Measurements from ENCODE around the gene GDF2. TPM values are rescaled to one million over a fixed set of nuclear protein-coding genes. Genes with fewer than 3 reads are reported as not detected.

GDF2 gene
- polyA plus RNA-seq, 1 experiment: not detected

DNA sequence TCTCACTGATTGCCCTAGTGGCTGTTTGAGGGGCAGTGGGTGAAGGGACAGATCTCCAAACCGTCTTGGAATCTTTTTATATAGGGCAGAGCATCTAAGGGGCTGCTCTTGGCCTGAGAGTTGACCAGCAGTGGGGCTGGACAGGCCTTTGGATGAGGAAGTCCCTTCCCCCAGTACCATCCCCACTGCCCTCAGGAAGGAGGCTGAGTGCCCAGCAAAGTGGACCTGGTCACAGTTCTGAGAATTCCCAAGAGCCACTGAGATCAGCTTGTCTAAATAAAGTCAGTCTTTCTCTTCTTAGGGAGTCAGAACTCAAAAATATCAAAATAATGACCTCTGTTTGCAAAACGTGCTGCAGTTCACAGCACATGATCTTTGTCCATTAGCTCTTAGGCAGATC lies 16.7 kb upstream of the GDF2 start:
- ChIA-PET CTCF (interaction anchor here (1.1 to 2.1 kb wide), 4 partner anchors 8 to 280 kb away, joined by 4 to 7 read pairs (median 4); no protein-coding TSS in a partner anchor), POLR2A (interaction anchor here (0.6 kb wide), 1 partner anchor 134 kb away, joined by 3 read pairs; no protein-coding TSS in a partner anchor)
- TF ChIP-seq CTCF (IDR thresholded peaks at IDR 0.05; ENCODE audit: insufficient read depth, low read depth, low read length): no peak
- H3K27me3 ChIP-seq (ENCODE audit: control insufficient read depth, insufficient read depth, low read length): peaks cover 5% of the 10 kb centered on the region
- no peak overlapping the region for H3K4me3 ChIP-seq (ENCODE audit: low read depth, low read length)
- DNase-seq (ENCODE audit: low read depth): no peak
- no peaks in the 10 kb centered on the region for H3K36me3 ChIP-seq (ENCODE audit: control insufficient read depth, insufficient read depth, low read length)

DNA sequence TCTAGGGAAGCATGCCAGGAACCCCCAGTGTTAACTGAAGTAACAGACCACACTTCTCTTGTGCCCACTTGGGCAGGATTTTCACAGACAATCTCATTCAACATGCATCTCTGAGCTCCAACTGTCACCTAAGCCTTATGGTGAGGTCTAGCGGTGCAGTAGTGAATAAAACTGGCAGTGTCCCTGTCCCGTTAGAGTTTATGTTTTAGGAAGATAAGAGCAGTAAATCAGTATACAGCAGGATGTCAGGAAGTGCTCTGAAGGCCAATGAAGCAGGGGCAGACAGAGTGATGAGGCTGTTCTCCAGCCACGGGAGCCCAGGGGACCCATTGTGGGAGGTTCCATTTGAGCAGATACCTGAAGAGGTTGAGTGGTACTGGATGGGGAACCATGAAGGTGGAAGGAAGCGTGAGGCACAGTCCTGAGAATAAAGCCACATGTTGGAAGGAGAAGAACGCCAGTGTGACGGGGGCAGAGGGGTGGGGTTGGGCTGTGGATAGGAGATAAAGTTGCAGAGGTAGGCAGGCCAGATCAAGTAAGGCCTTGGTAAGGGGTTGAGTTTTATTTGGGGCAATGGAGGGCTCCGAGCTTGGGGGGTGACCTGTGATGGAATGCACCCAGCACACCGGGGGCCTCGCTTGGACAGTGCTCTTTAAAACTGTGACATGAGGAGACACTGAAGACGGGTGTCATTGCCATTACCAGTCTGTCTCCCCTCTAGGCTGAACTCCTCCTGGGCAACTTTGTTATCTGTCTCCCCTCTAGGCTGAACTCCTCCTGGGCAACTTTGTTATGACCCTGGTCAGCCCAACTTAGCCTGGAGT lies 15.7 kb upstream of the GDF2 start:
- TF ChIP-seq CTCF (IDR thresholded peaks at IDR 0.05; ENCODE audit: insufficient read depth, low read depth, low read length): no peak
- DNase-seq (ENCODE audit: low read depth): no peak
- Histone ChIP-seq H3K4me3 (ENCODE audit: low read depth, low read length) (no peak overlapping the region), H3K36me3 (ENCODE audit: control insufficient read depth, insufficient read depth, low read length) (no peaks in the 10 kb centered on the region), H3K27me3 (ENCODE audit: control insufficient read depth, insufficient read depth, low read length) (peaks cover 1% of the 10 kb centered on the region)
- ChIA-PET CTCF (interaction anchor here (1.1 to 2.1 kb wide), 3 partner anchors 7 to 259 kb away, joined by 4 to 7 read pairs (median 4); no protein-coding TSS in a partner anchor), POLR2A (interaction anchor here (0.6 kb wide), 1 partner anchor 135 kb away, joined by 3 read pairs; no protein-coding TSS in a partner anchor)

- Histone ChIP-seq H3K36me3 (ENCODE audit: control insufficient read depth, insufficient read depth, low read length) (no peaks in the 10 kb centered on the region), H3K27me3 (ENCODE audit: control insufficient read depth, insufficient read depth, low read length) (peaks cover 1% of the 10 kb centered on the region; the same call in 1 of the 2 replicates), H3K4me3 (ENCODE audit: low read depth, low read length) (no peak overlapping the region)
- no peak for DNase-seq (ENCODE audit: low read depth)
- TF ChIP-seq CTCF (IDR thresholded peaks at IDR 0.05; ENCODE audit: insufficient read depth, low read depth, low read length): no peak
- ChIA-PET POLR2A (no interaction called here), CTCF (interaction anchor here (1.7 to 9.7 kb wide), 2 partner anchors 262 to 282 kb away, joined by 9 to 215 read pairs; no protein-coding TSS in a partner anchor)
Observed at GRCh38 chr10:47307381-47307780, 14.9 kb upstream of the GDF2 start.

- ChIA-PET POLR2A (no interaction called here), CTCF (interaction anchor here (1.7 to 9.7 kb wide), 3 partner anchors 264 to 314 kb away, joined by 5 to 215 read pairs (median 9); no protein-coding TSS in a partner anchor)
- Histone ChIP-seq H3K27me3 (ENCODE audit: control insufficient read depth, insufficient read depth, low read length) (peaks cover 1% of the 10 kb centered on the region; the same call in 1 of the 2 replicates), H3K4me3 (ENCODE audit: low read depth, low read length) (no peak overlapping the region), H3K36me3 (ENCODE audit: control insufficient read depth, insufficient read depth, low read length) (no peaks in the 10 kb centered on the region)
- DNase-seq (ENCODE audit: low read depth): no peak
- TF ChIP-seq CTCF (IDR thresholded peaks at IDR 0.05; ENCODE audit: insufficient read depth, low read depth, low read length): no peak
Observed at GRCh38 chr10:47308775-47309174, 13.5 kb upstream of the GDF2 start.

DNA sequence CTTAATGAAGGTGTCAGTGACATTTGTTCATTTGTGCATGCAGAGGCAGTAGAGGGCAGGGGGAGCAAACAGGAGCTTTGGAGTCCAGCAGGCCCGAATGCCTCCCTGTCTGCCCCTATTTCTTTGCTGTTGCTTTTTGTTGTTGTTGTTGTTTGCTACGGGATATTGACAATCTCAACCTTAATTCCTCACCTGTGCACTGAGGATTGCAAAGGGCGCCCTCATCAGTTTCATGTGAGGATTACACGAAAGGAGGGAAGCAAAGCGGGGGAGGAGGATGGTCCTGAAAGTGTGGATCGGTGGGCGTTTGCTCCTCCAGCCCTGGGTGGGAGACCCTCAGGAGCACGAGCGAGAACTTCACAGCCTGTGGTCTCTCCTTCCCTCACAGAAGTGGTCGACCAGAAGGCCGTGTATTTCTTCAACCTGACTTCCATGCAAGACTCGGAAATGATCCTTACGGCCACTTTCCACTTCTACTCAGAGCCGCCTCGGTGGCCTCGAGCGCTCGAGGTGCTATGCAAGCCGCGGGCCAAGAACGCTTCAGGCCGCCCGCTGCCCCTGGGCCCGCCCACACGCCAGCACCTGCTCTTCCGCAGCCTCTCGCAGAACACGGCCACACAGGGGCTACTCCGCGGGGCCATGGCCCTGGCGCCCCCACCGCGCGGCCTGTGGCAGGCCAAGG lies 12.7 kb upstream of the GDF2 start:
- H3K27me3 ChIP-seq (ENCODE audit: control insufficient read depth, insufficient read depth, low read length): peaks cover 1% of the 10 kb centered on the region; the same call in 1 of the 2 replicates
- no peaks in the 10 kb centered on the region for H3K36me3 ChIP-seq (ENCODE audit: control insufficient read depth, insufficient read depth, low read length)
- DNase-seq (ENCODE audit: low read depth): no peak
- H3K4me3 ChIP-seq (ENCODE audit: low read depth, low read length): no peak overlapping the region
- CTCF ChIA-PET: interaction anchor here (2.1 to 9.7 kb wide), 2 partner anchors 264 to 315 kb away, joined by 5 to 215 read pairs; no protein-coding TSS in a partner anchor
- POLR2A ChIA-PET: no interaction called here
- peak; percentile 27; the same call in 1 of the 2 replicates for TF ChIP-seq CTCF (IDR thresholded peaks at IDR 0.05; ENCODE audit: insufficient read depth, low read depth, low read length)

Data from BJ (cell line).